ENCODE data around the gene NAAA. TPM values are rescaled to one million over a fixed set of nuclear protein-coding genes. Genes with fewer than 3 reads are reported as not detected.

The NAAA gene
- polyA plus RNA-seq, 1 of the 3 experiments (the other 2 are of a cell fraction), result 3.5 TPM

- Histone ChIP-seq H3K27me3 (ENCODE audit: insufficient read depth) (no peaks in the 10 kb centered on the region), H3K27ac (ENCODE audit: low read depth in 2 of 2, low read length in 1 of 2) (no peak overlapping the region), H3F3A (replicated peaks; ENCODE audit: insufficient read depth) (no peaks in the 10 kb centered on the region), H3K9me2 (no peaks in the 10 kb centered on the region), H4K20me1 (ENCODE audit: insufficient read depth) (no peaks in the 10 kb centered on the region), H3K9ac (no peak overlapping the region), H3K4me1 (ENCODE audit: control insufficient read depth in 1 of 2, insufficient read depth in 2 of 2, low read depth in 1 of 2, low read length in 1 of 2) (no peaks in the 10 kb centered on the region; a peak in 1 of 4 replicates), H3K9me3 (no peaks in the 10 kb centered on the region), H2AFZ (ENCODE audit: low read depth) (no peak overlapping the region), H3K79me2 (ENCODE audit: insufficient read depth) (no peaks in the 10 kb centered on the region), H3K4me3 (ENCODE audit: low read depth in 2 of 2, low read length in 1 of 2) (no peak overlapping the region), H3K4me2 (no peak overlapping the region), H3K36me3 (replicated peaks in 1 of 2; ENCODE audit: control insufficient read depth in 1 of 2, insufficient read depth in 2 of 2, low read length in 1 of 2) (peaks cover 17 to 21% of the 10 kb centered on the region in 2 experiments)
- ChIA-PET CTCF (interaction anchor here (1.6 kb wide), 1 partner anchor 20 kb away, joined by 8 read pairs; no protein-coding TSS in a partner anchor), POLR2A (no interaction called here)
- no peak for TF ChIP-seq PBX3 (IDR thresholded peaks at IDR 0.05)
- no peak for TF ChIP-seq EP300 (IDR thresholded peaks at IDR 0.05; ENCODE audit: borderline replicate concordance in 1 of 2, low read depth in 1 of 2, low read length in 1 of 2)
- no peak for TF ChIP-seq MEF2A (IDR thresholded peaks at IDR 0.05; ENCODE audit: borderline replicate concordance, low read depth)
- TF ChIP-seq NFIC (IDR thresholded peaks at IDR 0.05; ENCODE audit: borderline replicate concordance), result no peak
- no peak for TF ChIP-seq SIN3A (IDR thresholded peaks at IDR 0.05; ENCODE audit: borderline replicate concordance, low read depth, low read length)
- no peak for TF ChIP-seq TEAD4 (IDR thresholded peaks at IDR 0.05; ENCODE audit: borderline replicate concordance, insufficient read depth)
- no peak for TF ChIP-seq RFX5 (IDR thresholded peaks at IDR 0.05; ENCODE audit: low read length)
- TF ChIP-seq SMC3 (IDR thresholded peaks at IDR 0.05; ENCODE audit: low read depth, low read length), result no peak
- TF ChIP-seq CTCF (IDR thresholded peaks at IDR 0.05), result no peak
- TF ChIP-seq YY1 (IDR thresholded peaks at IDR 0.05; ENCODE audit: low read depth), result no peak
- TF ChIP-seq TCF12 (IDR thresholded peaks at IDR 0.05), result no peak
- TF ChIP-seq NRF1 (IDR thresholded peaks at IDR 0.05; ENCODE audit: low read depth, low read length), result no peak
- TF ChIP-seq RCOR1 (IDR thresholded peaks at IDR 0.05; ENCODE audit: low read length), result no peak
- no peak for TF ChIP-seq TAF1 (IDR thresholded peaks at IDR 0.05; ENCODE audit: borderline replicate concordance, low read depth, low read length)
- TF ChIP-seq RXRA (IDR thresholded peaks at IDR 0.05; ENCODE audit: borderline replicate concordance, low read depth), result no peak
- TF ChIP-seq MAX (IDR thresholded peaks at IDR 0.05; ENCODE audit: low read depth), result no peak
- DNase-seq, result no peak
- WGBS (ENCODE audit: low lambda C conversion rate), result 87% methylated on average over 1 of the region's 1 CpG
These were observed 5.2 kb downstream of the NAAA start for GRCh38 chr4:75935628-75936027.

GRCh38 chr4:75930152-75930551 is 10.7 kb downstream of the NAAA start:
- H3K79me2 ChIP-seq (ENCODE audit: insufficient read depth), result no peaks in the 10 kb centered on the region
- H3K9ac ChIP-seq, result no peak overlapping the region
- no peak overlapping the region for H3K4me2 ChIP-seq
- no peak overlapping the region for H2AFZ ChIP-seq (ENCODE audit: low read depth)
- no peaks in the 10 kb centered on the region for H3K9me2 ChIP-seq
- ChIA-PET CTCF (interaction anchor here (1.1 to 1.8 kb wide), 2 partner anchors 15 to 20 kb away, joined by 3 to 10 read pairs; no protein-coding TSS in a partner anchor), POLR2A (no interaction called here)
- DNase-seq, result no peak
- H3K36me3 ChIP-seq (replicated peaks in 1 of 2; ENCODE audit: control insufficient read depth in 1 of 2, insufficient read depth in 2 of 2, low read length in 1 of 2), result peaks cover 10 to 11% of the 10 kb centered on the region in 2 experiments
- H3K4me1 ChIP-seq (ENCODE audit: control insufficient read depth in 1 of 2, insufficient read depth in 2 of 2, low read depth in 1 of 2, low read length in 1 of 2), result no peaks in the 10 kb centered on the region
- no peaks in the 10 kb centered on the region for H3K9me3 ChIP-seq
- H3K27ac ChIP-seq (ENCODE audit: low read depth in 2 of 2, low read length in 1 of 2), result no peak overlapping the region
- no peaks in the 10 kb centered on the region for H4K20me1 ChIP-seq (ENCODE audit: insufficient read depth)
- H3K27me3 ChIP-seq (ENCODE audit: insufficient read depth), result no peaks in the 10 kb centered on the region
- H3K4me3 ChIP-seq (ENCODE audit: low read depth in 2 of 2, low read length in 1 of 2), result no peak overlapping the region
- no peaks in the 10 kb centered on the region for H3F3A ChIP-seq (replicated peaks; ENCODE audit: insufficient read depth)
- WGBS (ENCODE audit: low lambda C conversion rate), result 88% methylated on average over 3 of the region's 3 CpGs
- TF ChIP-seq RFX5 (IDR thresholded peaks at IDR 0.05; ENCODE audit: low read length) (no peak), ZBTB33 (IDR thresholded peaks at IDR 0.05; ENCODE audit: borderline replicate concordance, low read depth) (no peak), USF2 (IDR thresholded peaks at IDR 0.05; ENCODE audit: borderline replicate concordance, low read depth, low read length) (no peak), SMC3 (IDR thresholded peaks at IDR 0.05; ENCODE audit: low read depth, low read length) (no peak), PBX3 (IDR thresholded peaks at IDR 0.05) (no peak), TEAD4 (IDR thresholded peaks at IDR 0.05; ENCODE audit: borderline replicate concordance, insufficient read depth) (no peak)

Data from SK-N-SH (cell line).